Heart left ventricle (tissue), 13 donors: ENCODE data around the gene CDC14C.

ENCODE experiments used
- CTCF ChIP-seq, 12 donors: fragments of 200-600 bp; sonication (generic) in 4 of 12; IDR thresholded peaks; one replicate each; pipeline versions ENCODE4 v1.5.0 to v1.8.0; 2018 to 2022; ENCODE audit warnings: antibody characterized with exemption in 12 of 12, mild to moderate bottlenecking in 5 of 12
- POLR2A ChIP-seq, 2 donors: fragments of 450-650 bp; IDR thresholded peaks; one replicate each; pipeline ENCODE4 v1.6.1; 2017; ENCODE audit warnings: antibody characterized with exemption in 2 of 2, mild to moderate bottlenecking in 2 of 2, moderate library complexity in 2 of 2
- donor health status: ischemic (EF 13 %, LVEDD 7.1; RV severe dilation, severe dysfunction).
- donor health status: DM: no; HTN: yes; CAD: no.
- donor health status: DM: no; HTN: no; CAD: no.
- donor health status: ischemic (EF 25% LVEDD 6.9; RV normal size, moderate dysfunction).
- donor health status: ischemic (EF 25% LVEDD 5.7; RV mildly dilated, moderate dysfunction).
- donor health status: ischemic (EF 35%, LVEDD 5.7; RV mildly dilated, moderate dysfunction).
- donor health status: nonischemic (EF 11% LVEDD 7.7; RV severe dilation, severe dysfunction).
- donor health status: DM: yes; HTN: yes; CAD: no.
- donor health status: PGD.
- donor health status: ischemic (EF 29% LVEDD 5.4; RV normal size, mild dysfunction).
- donor health status: nonischemic (EF 23%, LVEDD 6.1; RV moderate dilation, normal function).

GRCh38 chr7:48899932-48900331, 24.4 kb upstream of the CDC14C start:
- TF ChIP-seq CTCF (IDR thresholded peaks at IDR 0.05) (no peak), POLR2A (IDR thresholded peaks at IDR 0.05) (no peak)
